B cell (primary cell): ENCODE data around the gene SYNE1. TPM values are rescaled to one million over a fixed set of nuclear protein-coding genes. Genes with fewer than 3 reads are reported as not detected.
"Not testable (repeated sequence)": the region's sequence is repeated elsewhere in the genome, so short reads cannot be mapped to it uniquely, and the experiment has no call there.

ENCODE experiments used
- ATAC-seq: fragments of 200-7000 bp; cut with Tn5 transposase; one replicate; pipeline ENCODE4 v1.10.0; 2021; ENCODE audit warnings: low read depth, mild to moderate bottlenecking, moderate number of reproducible peaks, moderate library complexity
- CTCF ChIA-PET: fragments of 350-600 bp; sonication (Branson Sonifier 250); formaldehyde crosslinking; loops from one replicate; lab custom pipeline; 2021; ENCODE audit warnings: antibody characterized with exemption, inconsistent platforms; lab: Charles Lee
- POLR2A ChIA-PET: fragments of 350-600 bp; sonication (Branson Sonifier 250); formaldehyde crosslinking; loops from one replicate; lab custom pipeline; 2021; ENCODE audit warnings: antibody characterized with exemption; lab: Charles Lee
- DNase-seq: peaks from one replicate; pipeline ENCODE4 v3.0.0; 2013
- H2AFZ ChIP-seq: 2 replicates; pipeline ENCODE4 v1.6.1; 2012; ENCODE audit warnings: mild to moderate bottlenecking, low read depth, low read length; ENCODE audit not compliant: insufficient read depth, poor library complexity, severe bottlenecking
- H3K27ac ChIP-seq, 2 donors: 1 replicate in 1 of 2; 2 replicates in 1 of 2; pipeline ENCODE4 v1.5.1; 2012 to 2013; ENCODE audit warnings: low read length in 2 of 2, mild to moderate bottlenecking in 2 of 2, moderate library complexity in 1 of 2
- H3K27me3 ChIP-seq, 4 experiments: fragments of 200-600 bp in 1 of 4; sonication (generic) in 1 of 4; replicated peaks in 1 of 4; 1 replicate in 2 of 4; 2 replicates in 2 of 4; pipeline versions ENCODE4 v1.6.1 to v1.7.0; 2013 to 2016; ENCODE audit warnings: low read length in 3 of 4, mild to moderate bottlenecking in 2 of 4, mixed read lengths in 1 of 4, moderate library complexity in 1 of 4; ENCODE audit not compliant: insufficient read depth in 4 of 4, control insufficient read depth in 3 of 4; ENCODE audit errors: control extremely low read depth in 1 of 4
- H3K36me3 ChIP-seq, 2 experiments: replicated peaks in 1 of 2; 1 replicate in 1 of 2; 2 replicates in 1 of 2; pipeline versions ENCODE4 v1.6.1 to v1.7.1; 2013; ENCODE audit warnings: low read length in 1 of 2; ENCODE audit not compliant: insufficient read depth in 2 of 2, control insufficient read depth in 1 of 2; ENCODE audit errors: control extremely low read depth in 1 of 2, extremely low read depth in 1 of 2
- H3K4me1 ChIP-seq, 2 donors: fragments of 200-600 bp in 1 of 2; sonication (generic) in 1 of 2; 1 replicate in 1 of 2; 2 replicates in 1 of 2; pipeline versions ENCODE4 v1.5.1 to v1.6.1; 2013 to 2017; ENCODE audit warnings: low read length in 2 of 2; ENCODE audit not compliant: control insufficient read depth in 2 of 2, insufficient read depth in 2 of 2
- H3K4me2 ChIP-seq: replicated peaks from 2 replicates; pipeline ENCODE3; 2012; ENCODE audit warnings: mild to moderate bottlenecking, low read depth, low read length; ENCODE audit not compliant: poor library complexity, severe bottlenecking
- H3K4me3 ChIP-seq, 5 experiments: fragments of 200-600 bp in 1 of 5; sonication (generic) in 1 of 5; 1 replicate in 3 of 5; 2 replicates in 2 of 5; pipeline versions ENCODE4 v1.5.1 to v1.7.0; 2011 to 2016; ENCODE audit warnings: low read length in 4 of 5, mild to moderate bottlenecking in 4 of 5, low read depth in 2 of 5, control low read depth in 1 of 5, moderate library complexity in 1 of 5; ENCODE audit not compliant: insufficient read depth in 1 of 5; ENCODE audit errors: control extremely low read depth in 1 of 5, extremely low read depth in 1 of 5
- H3K79me2 ChIP-seq: fragments of 200-600 bp; sonication (generic); one replicate; pipeline ENCODE4 v1.6.0; 2016; ENCODE audit warnings: low read length; ENCODE audit not compliant: control insufficient read depth, insufficient read depth
- H3K9ac ChIP-seq: fragments of 200-600 bp; sonication (generic); 2 replicates; pipeline ENCODE4 v1.6.1; 2017; ENCODE audit warnings: mild to moderate bottlenecking, low read length, moderate library complexity
- H3K9me3 ChIP-seq, 3 donors: one replicate each; pipeline versions ENCODE4 v1.6.1 to v1.7.1; 2013; ENCODE audit warnings: low read length in 2 of 3; ENCODE audit not compliant: control insufficient read depth in 2 of 3, insufficient read depth in 1 of 3; ENCODE audit errors: control extremely low read depth in 1 of 3
- H4K20me1 ChIP-seq: 2 replicates; pipeline ENCODE4 v1.6.0; 2012; ENCODE audit warnings: mild to moderate bottlenecking, low read length; ENCODE audit not compliant: insufficient read depth, control insufficient read depth, poor library complexity, severe bottlenecking
- H3K27ac Mint-ChIP-seq: one replicate; pipeline ENCODE4 v1.8.0; 2021; ENCODE audit warnings: mixed read lengths
- H3K27me3 Mint-ChIP-seq: one replicate; pipeline ENCODE4 v1.8.0; 2021; ENCODE audit warnings: mixed read lengths
- H3K4me1 Mint-ChIP-seq: one replicate; pipeline ENCODE4 v1.8.0; 2021; ENCODE audit warnings: mixed read lengths
- H3K4me3 Mint-ChIP-seq: one replicate; pipeline ENCODE4 v1.8.0; 2021; ENCODE audit warnings: mixed read lengths
- H3K9me3 Mint-ChIP-seq: one replicate; pipeline ENCODE4 v1.8.0; 2022; ENCODE audit warnings: mixed read lengths; ENCODE audit not compliant: insufficient read depth
- EZH2 ChIP-seq: IDR thresholded peaks from 2 replicates; pipeline ENCODE4 v1.6.1; 2012; ENCODE audit warnings: borderline replicate concordance, low read depth, mild to moderate bottlenecking, moderate library complexity, low read length; ENCODE audit not compliant: insufficient read depth, poor library complexity, severe bottlenecking
- WGBS: methylation state at CpG from one replicate; pipeline ENCODE4 v1.1.5; 2013; ENCODE audit warnings: missing lambda C conversion rate; ENCODE audit not compliant: insufficient coverage; 5-methylcytosine and 5-hydroxymethylcytosine counted together
- intact Hi-C: fragments of 100-400 bp; cut with micrococcal nuclease; formaldehyde crosslinking; loops from one replicate; pipeline ENCODE4 v1.10.0; 2022
- polyA plus RNA-seq: library from polyadenylated mRNA; depleted of rRNA; stranded (reverse); fragments of >200 nt; gene quantifications from 2 replicates; pipeline ENCODE4 v1.2.3, GENCODE V29; 2012
- total RNA-seq, 2 donors: library from RNA; stranded (reverse); fragments of 120-200 nt in 1 of 2; gene quantifications; 1 replicate in 1 of 2; 2 replicates in 1 of 2; pipeline versions ENCODE4 v1.2.3 to v1.2.4, GENCODE V29; 2013 to 2022
- TF ChIP-seq, protein P1 (sequence below): fragments of 200-600 bp; IDR thresholded peaks from one replicate; pipeline ENCODE4 v1.8.0; 2022; ENCODE audit warnings: antibody characterized with exemption, mild to moderate bottlenecking

Gene SYNE1
- total and polyA plus RNA-seq, 2 donors (not counting 1 experiment from before 2014, with no cell fraction given): 49.2 to 108 TPM

GRCh38 chr6:152563177-152563576 is 74.0 kb downstream of the SYNE1 start:
- Histone ChIP-seq H3K36me3 (no peaks in the 10 kb centered on the region), H4K20me1 (no peaks in the 10 kb centered on the region), H3K79me2 (no peaks in the 10 kb centered on the region), H3K9ac (no peak overlapping the region), H3K9me3 (no peaks in the 10 kb centered on the region), H3K4me2 (no peak overlapping the region), H3K4me3 (no peak overlapping the region), H2AFZ (no peak overlapping the region), H3K27ac (no peak overlapping the region), H3K27me3 (no peaks in the 10 kb centered on the region), H3K4me1 (no peaks in the 10 kb centered on the region)
- CTCF ChIA-PET: no interaction called here
- DNase-seq (no peak), ATAC-seq (no peak)
- intact Hi-C loops: no loop called here
- Mint-ChIP-seq H3K27me3 (no peaks in the 10 kb centered on the region), H3K4me3 (no peak overlapping the region), H3K9me3 (no peaks in the 10 kb centered on the region), H3K27ac (no peak overlapping the region), H3K4me1 (no peaks in the 10 kb centered on the region)
- 100% methylated on average over 1 of the region's 5 CpGs for WGBS
- TF ChIP-seq, protein P1, sequence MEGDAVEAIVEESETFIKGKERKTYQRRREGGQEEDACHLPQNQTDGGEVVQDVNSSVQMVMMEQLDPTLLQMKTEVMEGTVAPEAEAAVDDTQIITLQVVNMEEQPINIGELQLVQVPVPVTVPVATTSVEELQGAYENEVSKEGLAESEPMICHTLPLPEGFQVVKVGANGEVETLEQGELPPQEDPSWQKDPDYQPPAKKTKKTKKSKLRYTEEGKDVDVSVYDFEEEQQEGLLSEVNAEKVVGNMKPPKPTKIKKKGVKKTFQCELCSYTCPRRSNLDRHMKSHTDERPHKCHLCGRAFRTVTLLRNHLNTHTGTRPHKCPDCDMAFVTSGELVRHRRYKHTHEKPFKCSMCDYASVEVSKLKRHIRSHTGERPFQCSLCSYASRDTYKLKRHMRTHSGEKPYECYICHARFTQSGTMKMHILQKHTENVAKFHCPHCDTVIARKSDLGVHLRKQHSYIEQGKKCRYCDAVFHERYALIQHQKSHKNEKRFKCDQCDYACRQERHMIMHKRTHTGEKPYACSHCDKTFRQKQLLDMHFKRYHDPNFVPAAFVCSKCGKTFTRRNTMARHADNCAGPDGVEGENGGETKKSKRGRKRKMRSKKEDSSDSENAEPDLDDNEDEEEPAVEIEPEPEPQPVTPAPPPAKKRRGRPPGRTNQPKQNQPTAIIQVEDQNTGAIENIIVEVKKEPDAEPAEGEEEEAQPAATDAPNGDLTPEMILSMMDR: no peak
- TF ChIP-seq EZH2: no peak
- POLR2A ChIA-PET: no interaction called here

- H3K27me3 Mint-ChIP-seq, H3K4me2 ChIP-seq, H4K20me1 ChIP-seq, H3K9ac ChIP-seq, H3K27me3 ChIP-seq, POLR2A ChIA-PET, intact Hi-C loops, H3K4me1 Mint-ChIP-seq, H3K79me2 ChIP-seq, DNase-seq, H3K4me3 ChIP-seq, CTCF ChIA-PET, H3K4me1 ChIP-seq, H3K27ac ChIP-seq, H3K9me3 ChIP-seq, H3K36me3 ChIP-seq, ATAC-seq, H2AFZ ChIP-seq, H3K4me3 Mint-ChIP-seq, H3K27ac Mint-ChIP-seq: not testable (repeated sequence)
- 100% methylated on average over 1 of the region's 1 CpG for WGBS
- H3K9me3 Mint-ChIP-seq: peaks cover 16% of the 10 kb centered on the region
Measured at GRCh38 chr6:152558798-152559197, 78.4 kb downstream of the SYNE1 start.
